A549 treated with dexamethasone at 1 μM for 4 hours (cell line): ENCODE measurements around the gene SSR1. TPM values are rescaled to one million over a fixed set of nuclear protein-coding genes. Genes with fewer than 3 reads are reported as not detected.

Experiments
- total RNA-seq: library from RNA; stranded (reverse); fragments of 200-300 nt; extraction: Qiagen RNA extraction; gene quantifications from 5 replicates; pipeline ENCODE4 v1.2.3, GENCODE V29; 2022

Gene SSR1
- total RNA-seq, result 68.5 to 80.6 TPM (median 76.6 TPM) in 5 replicates

DNA sequence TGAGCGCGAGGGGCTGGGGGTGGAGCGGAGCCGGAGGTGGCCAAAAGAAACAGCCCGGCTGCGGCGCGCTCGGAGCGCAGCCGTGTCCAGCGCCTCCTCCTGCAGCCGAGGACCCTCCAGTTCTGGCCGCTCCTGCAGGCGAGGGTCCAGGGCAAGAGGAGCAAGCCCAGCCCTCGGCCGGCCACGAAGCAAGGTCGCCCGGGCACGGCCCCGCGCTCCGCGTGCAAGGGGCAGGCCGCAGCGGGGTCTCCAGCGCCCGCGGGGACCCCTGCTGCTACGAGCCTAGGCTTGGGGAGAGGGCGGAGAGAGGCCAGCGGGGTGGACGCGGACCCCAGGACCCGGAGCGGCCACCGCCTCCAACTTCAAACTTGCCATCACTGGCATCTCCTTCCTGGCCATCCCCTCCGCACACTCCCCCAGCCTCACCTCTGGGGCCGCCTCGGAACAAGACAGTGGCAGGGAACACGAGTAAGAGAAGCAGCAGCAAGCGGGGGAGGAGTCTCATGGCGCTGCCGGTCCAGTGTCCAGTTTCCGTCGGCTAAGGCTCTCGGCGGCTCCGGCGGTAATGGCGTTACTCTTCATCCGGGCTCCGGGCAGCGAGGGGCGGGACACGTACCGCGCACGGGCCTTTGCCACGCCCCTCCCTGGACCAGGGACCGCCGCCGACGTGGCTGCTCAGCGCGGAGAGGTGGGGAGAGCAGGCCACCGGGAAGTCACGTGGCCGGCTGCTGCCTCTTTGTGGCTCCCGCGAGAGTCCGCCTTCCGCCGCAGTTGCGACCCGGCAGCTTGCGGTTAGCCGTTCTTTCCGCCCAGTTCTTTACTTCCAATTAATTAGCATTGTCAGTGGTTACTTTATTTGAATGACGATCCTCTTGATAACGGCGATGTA is at the start of gene SSR1:
Gene SSR1, minus strand, starts transcription at position 584 of the 889 bp plus-strand sequence. Its CDS starts 79 bp downstream, at position 505.

Other genes starting within 250 kb of the SSR1 start
- gene RREB1, start 205.2 kb downstream of the SSR1 start, total RNA-seq, result 8.9 to 17.4 TPM (median 15.1 TPM) in 5 replicates
- gene CAGE1, start 76.5 kb upstream of the SSR1 start, total RNA-seq, result 0.04 to 0.05 TPM in 2 of 5 replicates, not detected in the others
- gene RIOK1, start 76.6 kb upstream of the SSR1 start, total RNA-seq, result 11.8 to 13.2 TPM (median 12.5 TPM) in 5 replicates
- 36.3 to 56.9 TPM (median 48.8 TPM) in 5 replicates for gene DSP, start 228.5 kb upstream of the SSR1 start, total RNA-seq